ENCODE data around the gene EDRF1.

EDRF1 gene

GRCh38 chr10:125768219-125768855 is 48.8 kb downstream of the EDRF1 start:
- no peaks in the 10 kb centered on the region for H3K4me1 ChIP-seq (ENCODE audit: control insufficient read depth, insufficient read depth, low read length)
- H3K9ac ChIP-seq (ENCODE audit: low read depth, low read length), result no peak overlapping the region
- no peak overlapping the region for H3K4me3 ChIP-seq (ENCODE audit: low read depth, low read length)
- H3K36me3 ChIP-seq (ENCODE audit: control insufficient read depth, insufficient read depth, low read length), result peaks cover 33% of the 10 kb centered on the region
- H3K9me3 ChIP-seq (ENCODE audit: control insufficient read depth, insufficient read depth, low read length), result no peaks in the 10 kb centered on the region
- no peaks in the 10 kb centered on the region for H3K27me3 ChIP-seq (ENCODE audit: control insufficient read depth, insufficient read depth, low read length)
- no peak overlapping the region for H3K27ac ChIP-seq (ENCODE audit: low read depth, low read length)

- H3K9me3 ChIP-seq (ENCODE audit: control insufficient read depth, insufficient read depth, low read length), result no peaks in the 10 kb centered on the region
- H3K4me3 ChIP-seq (ENCODE audit: low read depth, low read length), result no peak overlapping the region
Observed at GRCh38 chr10:125769175-125769574, 49.7 kb downstream of the EDRF1 start.

DNA sequence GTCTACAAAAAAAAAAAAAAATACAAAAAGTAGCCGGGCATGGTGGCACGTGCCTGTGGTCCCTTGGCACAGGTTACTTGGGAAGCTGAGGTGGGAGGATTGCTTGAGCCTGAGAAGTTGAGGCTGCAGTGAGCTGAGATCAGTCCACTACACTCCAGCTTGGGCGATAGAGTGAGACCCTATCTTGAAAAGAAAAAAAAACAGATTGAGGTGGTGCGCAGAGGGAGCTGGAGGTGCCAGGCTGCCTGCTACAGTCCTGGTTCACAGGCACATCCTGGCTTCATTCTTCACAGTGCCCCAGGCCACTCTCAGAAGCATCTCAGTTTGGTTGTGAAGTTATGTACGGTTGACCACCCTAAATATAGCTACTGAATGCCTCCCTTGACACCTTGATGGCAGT is 51.3 kb downstream of the EDRF1 start:
- Histone ChIP-seq H3K36me3 (ENCODE audit: control insufficient read depth, insufficient read depth, low read length) (peaks cover 8% of the 10 kb centered on the region), H3K27ac (ENCODE audit: low read depth, low read length) (no peak overlapping the region), H3K4me3 (ENCODE audit: low read depth, low read length) (no peak overlapping the region), H3K4me1 (ENCODE audit: control insufficient read depth, insufficient read depth, low read length) (no peaks in the 10 kb centered on the region), H3K9me3 (ENCODE audit: control insufficient read depth, insufficient read depth, low read length) (no peaks in the 10 kb centered on the region), H3K27me3 (ENCODE audit: control insufficient read depth, insufficient read depth, low read length) (no peaks in the 10 kb centered on the region), H3K9ac (ENCODE audit: low read depth, low read length) (no peak overlapping the region)

More at GRCh38 chr10:125769175-125769574, 49.7 kb downstream of the EDRF1 start:
- Histone ChIP-seq H3K36me3 (ENCODE audit: control insufficient read depth, insufficient read depth, low read length) (peaks cover 25% of the 10 kb centered on the region), H3K27me3 (ENCODE audit: control insufficient read depth, insufficient read depth, low read length) (no peaks in the 10 kb centered on the region), H3K9ac (ENCODE audit: low read depth, low read length) (no peak overlapping the region), H3K4me1 (ENCODE audit: control insufficient read depth, insufficient read depth, low read length) (no peaks in the 10 kb centered on the region), H3K27ac (ENCODE audit: low read depth, low read length) (no peak overlapping the region)

DNA sequence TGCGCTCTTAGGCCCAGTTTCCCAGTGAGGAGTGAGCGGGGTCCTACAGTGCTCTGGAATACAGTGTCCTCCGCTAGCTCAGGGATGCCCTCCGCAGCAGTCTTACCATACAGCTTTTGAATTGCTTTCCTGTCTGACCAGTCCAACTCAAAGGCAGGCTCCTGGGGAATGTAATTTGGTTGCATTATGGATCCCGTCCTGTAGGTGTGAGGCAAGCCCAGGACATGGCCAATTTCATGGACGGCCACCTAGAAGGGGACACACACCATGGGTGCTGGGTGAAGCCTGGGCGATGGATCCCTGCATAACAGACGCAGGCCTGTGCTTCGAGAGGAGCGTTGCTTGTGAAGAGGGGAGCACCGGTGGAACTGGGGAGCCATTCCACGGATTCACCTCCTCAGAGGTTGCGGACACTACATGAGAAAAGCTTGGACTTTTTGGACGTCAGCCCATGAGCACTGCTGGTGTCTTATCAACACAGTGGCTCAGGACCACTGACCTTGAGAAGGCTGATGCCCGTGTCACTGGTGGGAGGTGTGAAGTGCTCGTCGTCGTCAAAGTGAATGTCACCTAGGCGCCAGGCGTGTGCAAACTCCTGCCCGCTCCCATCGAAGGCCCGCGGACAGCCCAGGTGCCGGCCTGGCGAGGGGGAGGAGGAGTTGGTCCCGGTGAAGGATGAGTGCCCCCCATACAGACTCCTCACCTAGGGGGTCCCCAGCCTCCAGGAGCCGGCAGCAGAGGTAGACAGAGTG is 52.8 kb downstream of the EDRF1 start:
- Histone ChIP-seq H3K27me3 (ENCODE audit: control insufficient read depth, insufficient read depth, low read length) (no peaks in the 10 kb centered on the region), H3K9ac (ENCODE audit: low read depth, low read length) (no peak overlapping the region), H3K4me3 (ENCODE audit: low read depth, low read length) (no peak overlapping the region), H3K36me3 (ENCODE audit: control insufficient read depth, insufficient read depth, low read length) (no peaks in the 10 kb centered on the region), H3K4me1 (ENCODE audit: control insufficient read depth, insufficient read depth, low read length) (no peaks in the 10 kb centered on the region), H3K9me3 (ENCODE audit: control insufficient read depth, insufficient read depth, low read length) (no peaks in the 10 kb centered on the region), H3K27ac (ENCODE audit: low read depth, low read length) (no peak overlapping the region)

GRCh38 chr10:125772864-125773180 is 53.3 kb downstream of the EDRF1 start:
- H3K27me3 ChIP-seq (ENCODE audit: control insufficient read depth, insufficient read depth, low read length), result no peaks in the 10 kb centered on the region
- H3K9me3 ChIP-seq (ENCODE audit: control insufficient read depth, insufficient read depth, low read length), result no peaks in the 10 kb centered on the region
- H3K36me3 ChIP-seq (ENCODE audit: control insufficient read depth, insufficient read depth, low read length), result no peaks in the 10 kb centered on the region
- H3K4me1 ChIP-seq (ENCODE audit: control insufficient read depth, insufficient read depth, low read length), result no peaks in the 10 kb centered on the region
- H3K27ac ChIP-seq (ENCODE audit: low read depth, low read length), result no peak overlapping the region
- H3K9ac ChIP-seq (ENCODE audit: low read depth, low read length), result no peak overlapping the region
- H3K4me3 ChIP-seq (ENCODE audit: low read depth, low read length), result no peak overlapping the region

DNA sequence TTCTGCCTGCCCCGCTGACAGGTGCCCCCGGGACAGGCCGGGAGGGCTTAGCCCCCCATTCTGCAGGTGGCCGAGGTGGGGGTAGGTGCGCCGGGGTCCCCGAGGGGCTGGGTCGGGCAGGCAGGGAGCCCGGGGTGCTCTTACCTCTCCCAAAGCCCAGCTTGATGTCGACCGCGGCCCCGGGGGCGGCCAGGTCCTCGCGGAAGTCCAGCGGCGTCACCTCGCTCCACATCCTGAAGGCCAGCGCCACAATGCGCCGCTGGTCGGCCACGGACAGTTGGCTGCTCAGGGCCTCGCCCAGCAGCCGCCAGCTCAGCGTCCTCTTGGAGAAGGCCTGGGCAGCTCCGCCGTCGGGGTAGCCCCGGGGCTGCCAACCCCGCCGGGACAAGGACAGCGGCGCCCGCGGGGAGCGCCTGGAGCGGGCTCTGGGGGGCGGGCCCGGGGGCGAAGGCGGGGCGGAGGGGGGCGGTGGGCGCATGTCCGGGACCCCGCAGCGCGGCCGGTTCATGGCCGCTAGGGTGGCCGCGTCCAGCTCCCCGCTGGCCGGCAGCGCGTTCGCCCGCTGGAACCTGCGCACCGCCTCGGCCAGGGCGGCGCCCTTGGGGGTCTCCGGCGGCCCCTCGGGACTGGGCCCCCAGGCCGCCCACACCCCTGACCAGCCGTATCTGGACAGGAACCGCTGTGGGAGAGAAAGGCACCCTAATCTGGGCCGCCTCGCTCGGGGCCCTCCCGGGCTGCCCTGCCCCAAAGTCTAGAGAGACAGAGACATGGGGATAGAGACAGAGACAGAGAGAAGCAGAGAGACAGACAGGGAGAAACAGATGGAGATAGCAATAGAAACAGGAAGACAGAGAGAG is 54.4 kb downstream of the EDRF1 start:
- H3K27ac ChIP-seq (ENCODE audit: low read depth, low read length), result no peak overlapping the region
- H3K9me3 ChIP-seq (ENCODE audit: control insufficient read depth, insufficient read depth, low read length), result no peaks in the 10 kb centered on the region

GRCh38 chr10:125774581-125775191 is 55.2 kb downstream of the EDRF1 start:
- Histone ChIP-seq H3K27ac (ENCODE audit: low read depth, low read length) (no peak overlapping the region), H3K27me3 (ENCODE audit: control insufficient read depth, insufficient read depth, low read length) (no peaks in the 10 kb centered on the region), H3K9me3 (ENCODE audit: control insufficient read depth, insufficient read depth, low read length) (no peaks in the 10 kb centered on the region), H3K4me1 (ENCODE audit: control insufficient read depth, insufficient read depth, low read length) (no peaks in the 10 kb centered on the region), H3K36me3 (ENCODE audit: control insufficient read depth, insufficient read depth, low read length) (no peaks in the 10 kb centered on the region), H3K9ac (ENCODE audit: low read depth, low read length) (no peak overlapping the region), H3K4me3 (ENCODE audit: low read depth, low read length) (no peak overlapping the region)

More for the DNA sequence above, 54.4 kb downstream of the EDRF1 start:
- H3K4me1 ChIP-seq (ENCODE audit: control insufficient read depth, insufficient read depth, low read length), result no peaks in the 10 kb centered on the region
- H3K27me3 ChIP-seq (ENCODE audit: control insufficient read depth, insufficient read depth, low read length), result no peaks in the 10 kb centered on the region
- no peak overlapping the region for H3K4me3 ChIP-seq (ENCODE audit: low read depth, low read length)
- no peak overlapping the region for H3K9ac ChIP-seq (ENCODE audit: low read depth, low read length)
- H3K36me3 ChIP-seq (ENCODE audit: control insufficient read depth, insufficient read depth, low read length), result no peaks in the 10 kb centered on the region

GRCh38 chr10:125775491-125776106 is 56.1 kb downstream of the EDRF1 start, which contains the start of gene MMP21:
MMP21 (minus strand) TSS chr10:125775821; CDS start chr10:125775821, 0 bp downstream.
- no peaks in the 10 kb centered on the region for H3K9me3 ChIP-seq (ENCODE audit: control insufficient read depth, insufficient read depth, low read length)
- no peaks in the 10 kb centered on the region for H3K4me1 ChIP-seq (ENCODE audit: control insufficient read depth, insufficient read depth, low read length)
- no peak within 1 kb of the TSS for H3K27ac ChIP-seq (ENCODE audit: low read depth, low read length)
- no peaks in the 10 kb centered on the region for H3K36me3 ChIP-seq (ENCODE audit: control insufficient read depth, insufficient read depth, low read length)
- no peaks in the 10 kb centered on the region for H3K27me3 ChIP-seq (ENCODE audit: control insufficient read depth, insufficient read depth, low read length)
- H3K9ac ChIP-seq (ENCODE audit: low read depth, low read length), result no peak within 1 kb of the TSS
- no peak within 1 kb of the TSS for H3K4me3 ChIP-seq (ENCODE audit: low read depth, low read length)

- H3K4me1 ChIP-seq (ENCODE audit: control insufficient read depth, insufficient read depth, low read length), result no peaks in the 10 kb centered on the region
- H3K9ac ChIP-seq (ENCODE audit: low read depth, low read length), result no peak overlapping the region
- no peaks in the 10 kb centered on the region for H3K27me3 ChIP-seq (ENCODE audit: control insufficient read depth, insufficient read depth, low read length)
- H3K36me3 ChIP-seq (ENCODE audit: control insufficient read depth, insufficient read depth, low read length), result no peaks in the 10 kb centered on the region
- H3K4me3 ChIP-seq (ENCODE audit: low read depth, low read length), result no peak overlapping the region
- no peak overlapping the region for H3K27ac ChIP-seq (ENCODE audit: low read depth, low read length)
- H3K9me3 ChIP-seq (ENCODE audit: control insufficient read depth, insufficient read depth, low read length), result no peaks in the 10 kb centered on the region
Observed at GRCh38 chr10:125777806-125778205, 58.3 kb downstream of the EDRF1 start.

DNA sequence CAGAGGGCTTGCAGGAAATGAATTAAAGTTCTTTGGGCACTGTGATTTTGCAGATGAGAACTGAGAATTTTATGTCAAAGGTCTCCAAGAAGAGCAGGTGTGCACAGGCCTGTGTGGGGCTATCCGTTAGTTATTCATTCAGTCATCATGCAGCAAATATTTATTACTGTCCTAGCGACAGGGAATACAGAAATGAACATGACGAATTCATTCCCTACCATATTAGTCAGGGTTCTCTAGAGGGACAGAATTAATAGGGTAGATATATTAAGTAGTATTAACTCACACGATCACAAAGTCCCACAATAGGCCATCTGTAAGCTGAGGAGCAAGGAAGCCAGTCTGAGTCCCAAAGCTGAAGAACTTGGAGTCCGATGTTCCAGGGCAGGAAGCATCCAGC is 59.0 kb downstream of the EDRF1 start:
- no peak overlapping the region for H3K27ac ChIP-seq (ENCODE audit: low read depth, low read length)

More for the DNA sequence above, 59.0 kb downstream of the EDRF1 start:
- no peaks in the 10 kb centered on the region for H3K36me3 ChIP-seq (ENCODE audit: control insufficient read depth, insufficient read depth, low read length)
- H3K9ac ChIP-seq (ENCODE audit: low read depth, low read length), result no peak overlapping the region
- no peak overlapping the region for H3K4me3 ChIP-seq (ENCODE audit: low read depth, low read length)
- no peaks in the 10 kb centered on the region for H3K27me3 ChIP-seq (ENCODE audit: control insufficient read depth, insufficient read depth, low read length)
- no peaks in the 10 kb centered on the region for H3K9me3 ChIP-seq (ENCODE audit: control insufficient read depth, insufficient read depth, low read length)
- no peaks in the 10 kb centered on the region for H3K4me1 ChIP-seq (ENCODE audit: control insufficient read depth, insufficient read depth, low read length)

Data from HUES48 (cell line).